HG03108 (cell line): ENCODE measurements around the gene NEDD8.
"Not testable (repeated sequence)": the region's sequence is repeated elsewhere in the genome, so short reads cannot be mapped to it uniquely, and the experiment has no call there.

Experiments used
- ATAC-seq: cut with Tn5 transposase; IDR thresholded peaks from one replicate; pipeline ENCODE4 v1.9.1; 2021; ENCODE audit warnings: moderate library complexity; ENCODE audit not compliant: unreplicated experiment

The NEDD8 gene

GRCh38 chr14:24228902-24229301 is 3.3 kb downstream of the NEDD8 start:
- no peak for ATAC-seq

- no peak for ATAC-seq
These were observed 5.7 kb downstream of the NEDD8 start for GRCh38 chr14:24226473-24226872.

GRCh38 chr14:24224618-24225071 is 7.5 kb downstream of the NEDD8 start:
- no peak for ATAC-seq

- ATAC-seq = not testable (repeated sequence)
These were observed 9.2 kb downstream of the NEDD8 start for GRCh38 chr14:24222987-24223386.

- ATAC-seq = no peak
These were observed 12.6 kb downstream of the NEDD8 start for GRCh38 chr14:24219521-24219920.

- ATAC-seq = no peak
These were observed 13.1 kb downstream of the NEDD8 start for GRCh38 chr14:24219080-24219479.

- not testable (repeated sequence) for ATAC-seq
These were observed 15.3 kb downstream of the NEDD8 start for GRCh38 chr14:24216876-24217275.

- no peak for ATAC-seq
These were observed 15.8 kb downstream of the NEDD8 start for GRCh38 chr14:24216345-24216699.

GRCh38 chr14:24215495-24216344 is 16.4 kb downstream of the NEDD8 start, which contains the start of gene MDP1:
Gene MDP1 (minus strand): TSS chr14:24216066. CDS start chr14:24215955, 111 bp downstream.
- ATAC-seq = peak; percentile 62

- no peak for ATAC-seq
These were observed 18.1 kb downstream of the NEDD8 start for GRCh38 chr14:24213866-24214662.

GRCh38 chr14:24212924-24213865 is 19.0 kb downstream of the NEDD8 start, which contains the start of gene CHMP4A:
Gene CHMP4A (minus strand): TSS chr14:24213488. CDS start chr14:24213439, 49 bp downstream.
- peak; percentile 80 for ATAC-seq

- no peak for ATAC-seq
These were observed 20.9 kb downstream of the NEDD8 start for GRCh38 chr14:24211311-24211710.

GRCh38 chr14:24207625-24208024 is 24.5 kb downstream of the NEDD8 start:
- no peak for ATAC-seq

GRCh38 chr14:24207104-24207551 is 25.0 kb downstream of the NEDD8 start:
- ATAC-seq = no peak

GRCh38 chr14:24206260-24207103 is 25.7 kb downstream of the NEDD8 start:
- ATAC-seq = no peak

GRCh38 chr14:24204163-24205146 is 27.7 kb downstream of the NEDD8 start:
- no peak for ATAC-seq

GRCh38 chr14:24203249-24203886 is 28.8 kb downstream of the NEDD8 start:
- not testable (repeated sequence) for ATAC-seq

- not testable (repeated sequence) for ATAC-seq
These were observed 29.6 kb downstream of the NEDD8 start for GRCh38 chr14:24202538-24202937.
